ENCODE data around the gene ARL8B.
A peak's percentile ranks its signal among the peaks of the same experiment; 100 is the strongest.
"Not testable (repeated sequence)": the region's sequence is repeated elsewhere in the genome, so short reads cannot be mapped to it uniquely, and the experiment has no call there.

The ARL8B gene

DNA sequence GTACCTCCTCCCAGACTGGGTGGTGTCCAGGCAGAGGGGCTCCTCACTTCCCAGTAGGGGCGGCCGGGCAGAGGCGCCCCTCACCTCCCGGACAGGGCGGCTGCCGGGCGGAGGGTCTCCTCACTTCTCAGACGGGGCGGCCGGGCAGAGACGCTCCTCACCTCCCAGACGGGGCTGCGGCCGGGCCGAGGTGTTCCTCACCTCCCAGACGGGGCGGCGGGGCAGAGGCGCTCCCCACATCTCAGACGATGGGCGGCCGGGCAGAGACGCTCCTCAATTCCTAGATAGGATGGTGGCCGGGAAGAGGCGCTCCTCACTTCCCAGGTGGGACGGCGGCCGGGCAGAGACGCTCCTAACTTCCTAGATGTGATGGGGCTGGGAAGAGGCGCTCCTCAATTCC lies 8.4 kb upstream of the ARL8B start:
- DNase-seq, result not testable (repeated sequence)

GRCh38 chr3:5115506-5116162 lies 6.5 kb upstream of the ARL8B start:
- DNase-seq, result no peak

DNA sequence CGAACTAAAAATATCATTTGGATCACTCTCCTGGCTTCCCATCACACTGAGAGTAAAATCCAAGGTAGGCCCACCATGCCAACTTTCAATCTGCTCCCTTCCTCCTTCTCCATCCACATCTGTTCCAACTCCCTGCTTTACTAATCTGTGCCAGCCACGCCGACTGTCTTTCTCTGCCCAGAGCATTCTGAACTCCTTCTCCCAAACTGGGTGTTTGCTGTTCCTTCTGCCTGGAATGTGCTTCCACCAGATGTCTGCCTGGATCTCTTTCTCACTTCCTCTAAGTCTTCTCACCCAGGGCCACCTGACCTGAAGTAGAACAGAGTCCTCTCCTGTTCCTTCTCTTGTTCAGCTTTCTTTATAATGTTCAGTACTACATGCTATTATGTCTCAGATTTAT lies 5.6 kb upstream of the ARL8B start:
- DNase-seq, result no peak

GRCh38 chr3:5120446-5120845 lies 1.6 kb upstream of the ARL8B start:
- no peak for DNase-seq

- DNase-seq, result peak; percentile 43
Measured at GRCh38 chr3:5122741-5123706, 932 bp downstream of the ARL8B start.

- DNase-seq, result no peak
Measured at GRCh38 chr3:5123937-5124336, 1.8 kb downstream of the ARL8B start.

GRCh38 chr3:5126586-5126985 lies 4.5 kb downstream of the ARL8B start:
- DNase-seq, result peak; percentile 78

GRCh38 chr3:5128849-5129248 lies 6.8 kb downstream of the ARL8B start:
- no peak for DNase-seq

DNA sequence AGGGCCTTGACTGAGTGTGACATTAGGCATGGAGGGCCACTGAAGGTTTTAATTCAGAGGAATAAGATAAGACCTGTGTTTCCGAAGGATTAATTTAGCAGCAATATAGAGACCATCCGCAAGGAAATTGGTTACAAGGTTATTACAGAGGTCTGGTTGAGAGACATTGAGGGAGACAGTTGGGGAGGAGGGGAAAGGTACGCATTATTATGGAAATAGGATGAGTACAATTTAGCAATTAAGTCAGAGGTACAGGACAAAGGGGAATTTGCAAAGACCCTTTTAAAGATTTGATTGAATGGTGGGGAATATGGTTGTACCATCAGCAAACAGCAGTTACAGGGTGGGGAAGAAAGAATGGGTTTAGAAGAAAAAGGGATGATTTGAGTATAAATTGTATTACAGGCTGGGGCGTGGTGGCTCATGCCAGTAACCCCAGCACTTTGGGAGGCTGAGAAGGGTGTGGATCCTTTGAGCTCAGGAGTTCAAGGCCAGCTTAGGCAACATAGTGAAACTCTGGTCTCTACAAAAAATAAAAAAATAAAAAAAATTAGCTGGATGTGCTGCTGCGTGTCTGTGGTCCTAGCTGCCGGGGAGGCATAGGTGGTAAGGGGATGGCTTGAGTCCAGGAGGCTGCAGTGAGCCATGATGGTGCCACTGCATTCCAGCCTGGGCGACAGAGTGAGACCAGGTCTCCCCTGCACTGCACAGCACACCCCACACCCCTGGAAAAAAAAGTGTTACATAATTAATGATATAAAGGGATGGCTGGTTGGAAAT lies 11.3 kb downstream of the ARL8B start:
- no peak for DNase-seq

GRCh38 chr3:5134019-5134391 lies 11.9 kb downstream of the ARL8B start:
- no peak for DNase-seq

DNA sequence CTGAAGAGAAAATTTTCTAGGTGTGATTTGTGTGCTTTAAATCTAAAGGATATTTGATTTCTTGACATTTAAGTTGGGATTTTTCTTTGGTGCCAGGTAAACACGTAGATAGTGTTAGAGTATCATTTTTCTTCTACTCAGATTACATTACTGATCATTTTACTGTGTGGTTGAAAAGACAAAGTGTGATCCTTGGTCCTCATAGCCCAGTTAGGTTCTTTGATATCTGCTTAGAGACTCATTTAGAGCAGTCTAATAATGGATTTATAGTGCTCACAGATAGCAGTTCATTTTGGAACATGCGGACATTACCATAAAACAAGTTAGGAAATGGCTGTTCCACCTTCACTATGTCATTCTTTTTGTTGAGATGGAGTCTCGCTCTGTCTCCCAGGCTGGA lies 12.4 kb downstream of the ARL8B start:
- DNase-seq, result no peak

DNA sequence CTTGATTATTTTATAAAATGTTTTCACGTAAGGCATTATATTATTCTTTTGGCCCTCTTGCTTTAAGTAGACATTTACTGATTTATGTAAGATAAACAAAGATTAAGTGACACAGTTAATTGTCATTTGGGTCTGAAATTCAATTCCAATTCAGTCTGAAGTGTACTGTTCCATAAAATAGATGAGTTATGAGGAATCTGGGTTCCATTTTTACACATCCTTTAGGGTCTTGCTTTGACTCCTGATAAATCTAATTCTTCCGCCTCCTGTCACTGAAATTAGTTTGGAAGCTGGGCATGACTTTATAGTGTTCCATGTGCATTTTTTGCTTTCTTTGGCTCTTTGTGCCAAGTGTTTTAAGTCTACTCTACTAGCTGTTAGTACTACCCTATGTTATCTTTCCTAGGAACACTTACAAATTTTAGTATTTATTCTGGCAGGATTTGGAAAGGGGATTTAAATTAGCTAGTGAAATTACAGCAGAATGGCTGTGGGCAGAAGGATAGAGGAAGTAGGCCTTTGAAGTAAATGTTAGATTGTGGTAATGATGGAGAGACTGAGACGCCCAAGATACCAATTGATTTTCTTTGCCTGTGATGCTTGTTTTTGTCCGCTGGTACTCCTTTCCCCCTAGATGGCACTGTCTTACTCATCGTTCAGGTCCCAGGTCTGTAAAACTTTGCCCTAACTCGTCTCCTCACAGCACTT lies 14.3 kb downstream of the ARL8B start:
- peak; percentile 86 for DNase-seq

DNA sequence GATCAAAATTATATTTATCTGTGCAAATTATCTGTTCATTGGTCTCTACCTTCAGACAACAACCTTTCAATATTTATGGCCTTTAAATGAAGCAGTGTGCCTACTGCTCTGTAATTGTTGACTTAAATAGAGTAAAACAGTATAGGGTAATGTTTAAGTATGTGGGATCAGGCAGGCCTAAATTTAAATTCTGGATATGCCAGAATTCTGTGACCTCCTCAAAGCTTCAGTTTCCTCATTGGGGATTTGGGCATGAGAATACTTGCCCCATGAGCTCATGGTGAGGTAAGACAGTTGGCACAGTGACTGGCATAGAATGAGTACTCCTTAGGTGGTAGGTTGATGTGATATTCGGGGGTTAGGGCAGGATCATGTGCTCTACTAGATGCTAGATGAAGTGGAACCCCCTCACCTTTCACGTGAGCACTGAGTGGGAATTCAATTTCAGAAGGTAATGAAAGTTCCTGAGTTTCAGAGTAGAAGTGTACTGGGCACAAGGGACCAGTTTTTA lies 14.9 kb downstream of the ARL8B start:
- DNase-seq, result no peak

- no peak for DNase-seq
Measured at GRCh38 chr3:5138214-5138981, 16.3 kb downstream of the ARL8B start.

GRCh38 chr3:5140230-5140621 lies 18.1 kb downstream of the ARL8B start:
- peak; percentile 47 for DNase-seq

GRCh38 chr3:5140839-5141238 lies 18.7 kb downstream of the ARL8B start:
- peak; percentile 22 for DNase-seq

DNA sequence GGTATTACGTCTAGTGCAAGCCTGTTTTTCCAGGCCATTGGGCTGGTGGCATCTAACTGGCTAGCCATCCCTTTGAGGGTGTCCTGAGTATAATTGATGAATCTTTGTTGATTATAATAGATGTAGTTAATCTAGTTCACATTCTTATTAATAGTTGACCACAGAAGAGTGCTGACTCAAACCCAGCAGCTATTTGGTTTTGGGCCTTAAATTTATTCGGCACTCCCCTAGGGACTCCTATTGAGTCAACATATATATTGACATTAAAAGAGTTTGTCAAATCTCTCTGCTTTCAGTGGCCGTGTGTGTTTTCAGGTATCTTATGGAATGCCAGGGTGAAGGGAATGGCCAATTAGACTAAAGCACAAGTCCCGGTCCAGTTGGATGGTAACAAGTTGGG lies 19.7 kb downstream of the ARL8B start:
- no peak for DNase-seq

DNA sequence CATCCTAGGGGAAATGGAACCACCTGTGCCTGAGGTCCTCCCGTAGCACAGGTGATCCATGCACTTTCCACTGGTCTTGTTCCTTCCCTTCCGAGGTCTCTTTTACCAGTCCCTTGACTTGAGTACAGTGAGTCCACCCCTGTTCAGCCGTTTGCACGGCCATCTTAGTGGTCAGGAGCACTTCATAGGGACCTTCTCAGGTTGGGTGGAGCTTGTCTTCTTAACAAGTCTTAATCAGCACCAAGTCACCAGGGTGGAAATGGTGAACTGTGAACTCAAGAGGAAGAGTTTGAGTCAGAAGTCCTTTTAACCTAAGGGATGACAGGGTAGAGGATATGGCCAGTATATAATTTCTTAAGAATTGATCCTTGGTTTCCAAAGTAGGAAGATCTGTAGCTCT lies 21.4 kb downstream of the ARL8B start:
- peak; percentile 30 for DNase-seq

DNA sequence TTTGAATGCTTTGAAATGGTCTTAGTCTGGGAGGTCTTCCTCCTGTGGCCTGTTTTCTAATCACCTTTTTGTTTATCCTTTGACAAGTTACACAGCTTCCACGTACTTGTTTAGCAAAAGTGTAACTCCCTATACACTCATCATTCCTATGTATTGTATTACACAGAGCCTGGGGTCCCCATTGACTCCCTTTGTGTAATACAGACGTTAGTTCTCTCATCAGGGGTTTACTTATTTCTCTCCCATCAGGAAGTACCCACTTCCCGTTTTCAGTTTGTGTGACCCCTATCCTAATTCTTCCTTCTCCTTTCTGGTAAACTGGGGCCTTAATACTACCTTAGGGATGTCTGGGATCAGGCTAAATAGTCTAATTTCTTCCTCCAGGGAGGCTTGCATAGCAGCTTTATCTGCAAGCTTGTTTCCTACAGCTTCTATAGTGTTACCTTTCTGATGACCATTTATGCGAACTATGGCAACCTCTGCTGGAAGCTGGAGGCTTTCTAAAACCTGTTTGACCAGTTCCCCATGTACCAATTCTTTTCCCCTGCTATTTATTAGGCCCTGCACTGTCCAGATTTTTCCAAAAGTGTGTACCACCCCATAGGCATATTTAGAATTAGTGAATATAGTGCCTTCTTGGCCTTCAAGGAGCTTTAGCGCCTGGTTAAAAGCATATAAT lies 22.4 kb downstream of the ARL8B start:
- peak; percentile 84 for DNase-seq

- DNase-seq, result no peak
Measured at GRCh38 chr3:5145120-5145519, 23.0 kb downstream of the ARL8B start.

DNA sequence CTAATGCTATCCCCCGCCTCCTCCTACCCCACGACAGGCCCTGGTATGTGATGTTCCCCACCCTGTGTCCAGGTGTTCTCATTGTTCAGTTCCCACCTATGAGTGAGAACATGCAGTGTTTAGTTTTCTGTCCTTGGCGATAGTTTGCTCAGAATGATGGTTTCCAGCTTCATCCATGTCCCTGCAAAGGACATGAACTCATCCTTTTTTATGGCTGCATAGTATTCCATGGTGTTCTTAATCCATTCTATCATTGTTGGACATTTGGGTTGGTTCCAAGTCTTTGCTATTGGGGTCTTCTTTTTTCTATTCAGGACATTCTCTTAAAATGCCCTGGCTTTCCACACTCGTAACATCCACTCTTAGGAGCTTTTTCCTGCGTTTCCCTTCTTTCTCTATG lies 25.1 kb downstream of the ARL8B start:
- not testable (repeated sequence) for DNase-seq

Measured in MV-4-11 (cell line).